HG02852 (cell line): Measurements from ENCODE around the gene FSTL4.

Experiments used
- ATAC-seq: cut with Tn5 transposase; IDR thresholded peaks from one replicate; pipeline ENCODE4 v1.9.1; 2021; ENCODE audit warnings: mild to moderate bottlenecking, moderate library complexity; ENCODE audit not compliant: unreplicated experiment

Gene FSTL4

GRCh38 chr5:133331941-133332340, 280.4 kb downstream of the FSTL4 start:
- ATAC-seq, result no peak

GRCh38 chr5:133330956-133331355, 281.4 kb downstream of the FSTL4 start:
- ATAC-seq, result no peak

GRCh38 chr5:133328800-133329199, 283.5 kb downstream of the FSTL4 start:
- no peak for ATAC-seq

GRCh38 chr5:133327946-133328401, 284.4 kb downstream of the FSTL4 start:
- no peak for ATAC-seq

GRCh38 chr5:133326361-133326760, 286.0 kb downstream of the FSTL4 start:
- ATAC-seq, result no peak

- no peak for ATAC-seq
Observed at GRCh38 chr5:133325864-133326263, 286.5 kb downstream of the FSTL4 start.

- no peak for ATAC-seq
Observed at GRCh38 chr5:133324926-133325325, 287.4 kb downstream of the FSTL4 start.

GRCh38 chr5:133323494-133324457, 288.6 kb downstream of the FSTL4 start:
- ATAC-seq, result no peak

- no peak for ATAC-seq
Observed at GRCh38 chr5:133322743-133323142, 289.6 kb downstream of the FSTL4 start.

GRCh38 chr5:133321833-133322420, 290.4 kb downstream of the FSTL4 start:
- peak; percentile 64 for ATAC-seq

- ATAC-seq, result no peak
Observed at GRCh38 chr5:133321286-133321832, 291.0 kb downstream of the FSTL4 start.

GRCh38 chr5:133319905-133320520, 292.3 kb downstream of the FSTL4 start:
- ATAC-seq, result no peak

GRCh38 chr5:133319244-133319643, 293.1 kb downstream of the FSTL4 start:
- no peak for ATAC-seq

- ATAC-seq, result no peak
Observed at GRCh38 chr5:133317558-133317957, 294.8 kb downstream of the FSTL4 start.

- no peak for ATAC-seq
Observed at GRCh38 chr5:133316346-133317343, 295.7 kb downstream of the FSTL4 start.

GRCh38 chr5:133314086-133314485, 298.3 kb downstream of the FSTL4 start:
- no peak for ATAC-seq

- ATAC-seq, result no peak
Observed at GRCh38 chr5:133311176-133311575, 301.2 kb downstream of the FSTL4 start.

GRCh38 chr5:133309984-133310621, 302.2 kb downstream of the FSTL4 start:
- ATAC-seq, result no peak

GRCh38 chr5:133309166-133309795, 303.1 kb downstream of the FSTL4 start:
- ATAC-seq, result no peak
